SU-DHL-6 (cell line): ENCODE measurements around the gene GKAP1.

Experiments used
- H2AFZ ChIP-seq: fragments of 200-600 bp; sonication (generic); 2 replicates; pipeline ENCODE4 v1.6.1; 2014; ENCODE audit warnings: low read depth, mild to moderate bottlenecking, moderate library complexity, mixed read lengths, antibody characterized with exemption, low read length; ENCODE audit not compliant: severe bottlenecking
- H3F3A ChIP-seq: fragments of 200-600 bp; shearing (Covaris generic); 2 replicates; pipeline ENCODE4 v1.6.0; 2016; ENCODE audit warnings: antibody characterized with exemption, mild to moderate bottlenecking; ENCODE audit not compliant: insufficient read depth
- H3K27ac ChIP-seq: fragments of 200-600 bp; sonication (generic); 2 replicates; pipeline ENCODE4 v1.5.1; 2016; ENCODE audit warnings: low read depth, mild to moderate bottlenecking, low read length, moderate library complexity, mixed read lengths
- H3K27me3 ChIP-seq: fragments of 200-600 bp; sonication (generic), shearing (Covaris generic); 2 replicates; pipeline ENCODE4 v1.6.0; 2014; ENCODE audit warnings: mild to moderate bottlenecking, low read length
- H3K36me3 ChIP-seq: fragments of 200-600 bp; sonication (generic); 2 replicates; pipeline ENCODE4 v1.6.1; 2014; ENCODE audit warnings: mild to moderate bottlenecking, low read length, mixed read lengths
- H3K4me2 ChIP-seq: fragments of 300-600, 200-600 bp; shearing (Covaris generic), sonication (generic); 2 replicates; pipeline ENCODE4 v1.6.0; 2014; ENCODE audit warnings: low read length, low read depth, mild to moderate bottlenecking; ENCODE audit not compliant: poor library complexity, severe bottlenecking
- H3K4me3 ChIP-seq: fragments of 200-600 bp; sonication (generic); 2 replicates; pipeline ENCODE4 v1.5.1; 2014; ENCODE audit warnings: antibody characterized with exemption, low read length, mild to moderate bottlenecking, mixed read lengths; ENCODE audit not compliant: insufficient read depth, poor library complexity, severe bottlenecking
- H3K79me2 ChIP-seq: fragments of 200-600 bp; sonication (generic); 2 replicates; pipeline ENCODE4 v1.6.1; 2014; ENCODE audit warnings: mild to moderate bottlenecking, low read length, moderate library complexity; ENCODE audit not compliant: insufficient read depth
- H3K9ac ChIP-seq: fragments of 200-600 bp; sonication (generic); 2 replicates; pipeline ENCODE4 v1.7.0; 2014; ENCODE audit warnings: mild to moderate bottlenecking, low read length
- H3K9me2 ChIP-seq: fragments of 200-600 bp; sonication (generic); replicated peaks from 2 replicates; pipeline ENCODE4 v1.6.1; 2014; ENCODE audit warnings: low read length; ENCODE audit not compliant: insufficient read depth
- H3K9me3 ChIP-seq: fragments of 200-600 bp; sonication (generic); 2 replicates; pipeline ENCODE4 v1.6.1; 2014; ENCODE audit warnings: low read length, mixed read lengths; ENCODE audit not compliant: insufficient read depth
- H4K20me1 ChIP-seq: fragments of 200-600 bp; sonication (generic); 2 replicates; pipeline ENCODE4 v1.6.1; 2014; ENCODE audit warnings: low read depth, mild to moderate bottlenecking, antibody characterized with exemption, low read length, moderate library complexity, mixed read lengths
- CTCF ChIP-seq: fragments of 200-600 bp; sonication (generic); IDR thresholded peaks from one replicate; pipeline ENCODE4 v1.5.1; 2017; ENCODE audit warnings: antibody characterized with exemption, mild to moderate bottlenecking, low read length, moderate library complexity; ENCODE audit not compliant: insufficient read depth, poor library complexity, severe bottlenecking
- EZH2phosphoT487 ChIP-seq: fragments of 200-600 bp; sonication (generic), shearing (Covaris generic); conservative IDR thresholded peaks from 2 replicates; pipeline ENCODE4 v1.6.1; 2018; ENCODE audit warnings: mild to moderate bottlenecking, antibody characterized with exemption, low read length, moderate library complexity, mixed read lengths

The GKAP1 gene

GRCh38 chr9:83792746-83793145 lies 24.8 kb downstream of the GKAP1 start:
- H3K36me3 ChIP-seq, result no peaks in the 10 kb centered on the region
- no peak overlapping the region for H3K9ac ChIP-seq
- no peaks in the 10 kb centered on the region for H3K9me2 ChIP-seq
- no peaks in the 10 kb centered on the region for H3K27me3 ChIP-seq
- H3K4me2 ChIP-seq, result no peak overlapping the region
- H4K20me1 ChIP-seq, result no peaks in the 10 kb centered on the region
- no peak overlapping the region for H3K27ac ChIP-seq
- no peaks in the 10 kb centered on the region for H3F3A ChIP-seq
- H3K79me2 ChIP-seq, result no peaks in the 10 kb centered on the region
- H2AFZ ChIP-seq, result no peak overlapping the region
- H3K4me3 ChIP-seq, result no peak overlapping the region
- TF ChIP-seq CTCF (no peak), EZH2phosphoT487 (no peak)
- no peaks in the 10 kb centered on the region for H3K9me3 ChIP-seq

DNA sequence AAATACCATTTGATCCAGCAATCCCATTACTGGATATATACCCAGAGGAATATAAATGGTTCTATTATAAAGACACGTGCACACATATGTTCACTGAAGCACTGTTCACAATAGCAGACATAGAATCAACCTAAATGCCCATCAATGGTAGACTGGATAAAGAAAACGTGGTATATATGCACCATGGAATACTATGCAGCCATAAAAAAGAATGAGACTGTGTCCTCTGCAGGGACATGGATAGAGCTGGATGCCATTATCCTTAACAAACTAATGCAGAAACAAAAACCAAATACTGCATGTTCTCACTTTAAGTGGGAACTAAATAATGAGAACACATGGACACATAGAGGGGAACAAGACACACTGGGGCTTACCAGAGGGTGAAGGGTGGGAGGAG lies 39.4 kb downstream of the GKAP1 start:
- H3K4me3 ChIP-seq, result no peak overlapping the region
- H3K9ac ChIP-seq, result no peak overlapping the region
- H3K9me2 ChIP-seq, result no peaks in the 10 kb centered on the region
- no peaks in the 10 kb centered on the region; the same call in 1 of the 2 replicates for H3F3A ChIP-seq
- H3K9me3 ChIP-seq, result no peaks in the 10 kb centered on the region
- H3K79me2 ChIP-seq, result no peaks in the 10 kb centered on the region
- TF ChIP-seq CTCF, result no peak
- TF ChIP-seq EZH2phosphoT487, result no peak
- H3K27ac ChIP-seq, result no peak overlapping the region
- no peaks in the 10 kb centered on the region for H3K27me3 ChIP-seq
- H4K20me1 ChIP-seq, result no peaks in the 10 kb centered on the region
- H2AFZ ChIP-seq, result no peak overlapping the region
- no peak overlapping the region for H3K4me2 ChIP-seq
- H3K36me3 ChIP-seq, result no peaks in the 10 kb centered on the region

GRCh38 chr9:83775932-83776331 lies 41.6 kb downstream of the GKAP1 start:
- Histone ChIP-seq H3K9me2 (no peaks in the 10 kb centered on the region), H3K36me3 (no peaks in the 10 kb centered on the region), H3K27me3 (no peaks in the 10 kb centered on the region), H3F3A (no peaks in the 10 kb centered on the region; the same call in 1 of the 2 replicates), H3K9me3 (no peaks in the 10 kb centered on the region), H3K9ac (no peak overlapping the region), H3K4me2 (no peak overlapping the region), H3K79me2 (no peaks in the 10 kb centered on the region), H2AFZ (no peak overlapping the region), H3K27ac (no peak overlapping the region), H4K20me1 (no peaks in the 10 kb centered on the region), H3K4me3 (no peak overlapping the region)
- no peak for TF ChIP-seq EZH2phosphoT487
- TF ChIP-seq CTCF, result no peak
